Measurements from ENCODE around the gene PGM1. TPM values are rescaled to one million over a fixed set of nuclear protein-coding genes. Genes with fewer than 3 reads are reported as not detected.

PGM1 gene
- total and polyA plus RNA-seq, 2 experiments from 2014 or later: 118 to 128 TPM

DNA sequence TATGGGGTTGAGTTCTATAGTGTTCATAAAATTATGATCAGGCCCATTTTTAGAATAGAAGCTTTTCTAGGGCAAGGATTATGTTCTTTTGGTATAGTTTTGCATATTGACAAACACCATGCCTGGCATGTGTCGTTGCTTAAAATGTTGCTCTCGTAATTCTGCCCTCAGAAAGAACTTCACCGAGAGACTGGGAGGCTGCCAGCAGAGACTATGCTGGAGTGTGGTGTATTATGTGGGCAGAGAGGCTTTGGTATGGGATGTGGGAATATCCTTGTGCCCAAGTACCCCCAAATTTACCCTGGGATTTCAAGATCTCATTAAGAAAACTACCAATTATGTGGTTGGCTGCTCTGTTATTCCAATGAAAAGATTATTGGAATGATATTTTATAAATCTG is 27.9 kb downstream of the PGM1 start:
- peaks cover 36% of the 10 kb centered on the region for H3K4me1 ChIP-seq (ENCODE audit: insufficient read depth)
- H3K9ac ChIP-seq: no peak overlapping the region
- WGBS, 2 experiments (ENCODE audit: low coverage in 1 of 2, low lambda C conversion rate in 2 of 2, missing lambda C conversion rate in 2 of 2): 84 to 89% methylated on average over 3 of the region's 3 CpGs
- no peaks in the 10 kb centered on the region for H3K9me3 ChIP-seq (ENCODE audit: low read depth)
- no peak overlapping the region for H3K4me2 ChIP-seq (ENCODE audit: unreplicated experiment)
- H3K79me2 ChIP-seq (ENCODE audit: insufficient read depth): peaks cover 51% of the 10 kb centered on the region
- no peak overlapping the region for H3K4me3 ChIP-seq
- in situ Hi-C loops (cut with MboI): loop anchor here (10.0 to 25.0 kb wide), 2 partner anchors 514 to 616 kb away; no protein-coding TSS in a partner anchor
- peaks cover 35% of the 10 kb centered on the region; the same call in 1 of the 2 replicates for H3F3A ChIP-seq (ENCODE audit: insufficient read depth)
- DNase-seq: no peak
- TF ChIP-seq EZH2phosphoT487 (IDR thresholded peaks at IDR 0.05; ENCODE audit: insufficient read depth, low read depth): no peak
- TF ChIP-seq EZH2 (IDR thresholded peaks at IDR 0.05; ENCODE audit: insufficient read depth, poor library complexity, severe bottlenecking): no peak
- H3K27me3 ChIP-seq (replicated peaks; ENCODE audit: insufficient read depth): no peaks in the 10 kb centered on the region
- H3K36me3 ChIP-seq (ENCODE audit: low read depth): no peaks in the 10 kb centered on the region
- H3K27ac ChIP-seq: no peak overlapping the region
- no peaks in the 10 kb centered on the region for H4K20me1 ChIP-seq (ENCODE audit: insufficient read depth)
- H2AFZ ChIP-seq: no peak overlapping the region
- no peaks in the 10 kb centered on the region for H3K9me2 ChIP-seq (ENCODE audit: insufficient read depth)

DNA sequence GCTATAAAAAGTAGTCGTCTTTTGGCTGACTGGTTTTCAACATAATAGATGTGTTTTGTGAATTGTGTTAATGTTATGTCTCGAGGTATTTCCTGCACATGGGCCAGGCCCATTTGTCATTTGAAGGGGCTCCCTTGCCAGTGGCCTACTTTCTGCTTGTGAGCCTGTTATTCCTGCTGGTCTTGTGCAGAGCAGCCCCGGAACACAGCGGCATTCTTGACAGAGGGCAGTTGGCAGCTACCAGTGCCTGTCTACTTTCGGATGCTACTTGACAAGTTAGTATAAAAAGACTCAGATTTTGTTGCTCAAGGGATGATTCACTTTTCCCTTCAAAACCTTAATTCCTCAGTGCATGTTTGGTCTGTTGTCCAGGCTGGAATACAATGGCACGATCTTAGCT is 28.5 kb downstream of the PGM1 start:
- H3K9me2 ChIP-seq (ENCODE audit: insufficient read depth): no peaks in the 10 kb centered on the region
- in situ Hi-C loops (cut with MboI): loop anchor here (10.0 to 25.0 kb wide), 2 partner anchors 513 to 616 kb away; no protein-coding TSS in a partner anchor
- H3K27me3 ChIP-seq (replicated peaks; ENCODE audit: insufficient read depth): no peaks in the 10 kb centered on the region
- no peaks in the 10 kb centered on the region for H4K20me1 ChIP-seq (ENCODE audit: insufficient read depth)
- WGBS, 2 experiments (ENCODE audit: low coverage in 1 of 2, low lambda C conversion rate in 2 of 2, missing lambda C conversion rate in 2 of 2): 27 to 29% methylated on average over 6 of the region's 6 CpGs
- no peak overlapping the region for H3K9ac ChIP-seq
- no peaks in the 10 kb centered on the region for H3K9me3 ChIP-seq (ENCODE audit: low read depth)
- H3F3A ChIP-seq (ENCODE audit: insufficient read depth): peaks cover 35% of the 10 kb centered on the region; the same call in 1 of the 2 replicates
- TF ChIP-seq EZH2 (IDR thresholded peaks at IDR 0.05; ENCODE audit: insufficient read depth, poor library complexity, severe bottlenecking): no peak
- TF ChIP-seq EZH2phosphoT487 (IDR thresholded peaks at IDR 0.05; ENCODE audit: insufficient read depth, low read depth): no peak
- no peaks in the 10 kb centered on the region for H3K36me3 ChIP-seq (ENCODE audit: low read depth)
- H2AFZ ChIP-seq: no peak overlapping the region
- H3K4me1 ChIP-seq (ENCODE audit: insufficient read depth): peaks cover 38% of the 10 kb centered on the region
- H3K4me3 ChIP-seq: no peak overlapping the region
- peaks cover 51% of the 10 kb centered on the region for H3K79me2 ChIP-seq (ENCODE audit: insufficient read depth)
- H3K4me2 ChIP-seq (ENCODE audit: unreplicated experiment): no peak overlapping the region
- DNase-seq: peak; percentile 65
- peak overlapping the region; percentile 48 for H3K27ac ChIP-seq

DNA sequence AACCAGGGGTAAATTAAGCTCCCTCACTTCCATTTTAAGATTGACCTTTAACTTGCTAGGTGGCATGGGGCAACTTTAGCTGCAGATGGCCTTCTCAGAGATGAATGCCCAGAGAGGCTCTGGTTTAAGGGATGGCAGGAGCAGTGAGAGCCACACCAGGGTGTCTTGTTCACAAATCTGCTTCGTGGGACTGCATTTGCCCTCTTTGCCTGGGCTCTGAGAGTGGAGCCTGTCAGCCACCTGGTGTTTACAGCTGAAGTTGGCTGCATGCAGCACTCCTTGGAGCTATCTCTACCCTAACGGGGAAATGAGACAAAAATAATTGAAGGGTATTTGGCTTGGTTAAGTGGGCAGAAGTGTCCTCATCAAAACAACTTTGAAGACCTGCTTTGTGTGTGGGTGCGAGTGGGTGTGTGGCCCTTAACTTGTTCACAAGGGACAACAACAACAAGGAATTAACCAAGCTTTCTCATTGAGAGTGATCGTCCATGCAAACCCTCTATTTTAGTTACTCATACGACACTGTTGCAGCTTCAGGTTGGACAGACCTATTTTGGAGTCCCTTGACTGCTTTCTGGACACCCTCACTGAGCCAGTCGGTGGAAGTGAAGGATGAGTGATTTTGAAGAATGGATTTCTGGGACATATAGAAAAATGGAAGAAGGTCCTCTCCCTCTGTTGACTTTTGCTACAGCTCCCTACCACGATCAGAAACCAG is 29.8 kb downstream of the PGM1 start:
- TF ChIP-seq EZH2 (IDR thresholded peaks at IDR 0.05; ENCODE audit: insufficient read depth, poor library complexity, severe bottlenecking) (no peak), EZH2phosphoT487 (IDR thresholded peaks at IDR 0.05; ENCODE audit: insufficient read depth, low read depth) (no peak)
- Histone ChIP-seq H3K4me3 (no peak overlapping the region), H3K9ac (no peak overlapping the region), H3K27ac (no peak overlapping the region), H3K9me3 (ENCODE audit: low read depth) (no peaks in the 10 kb centered on the region), H3K4me2 (ENCODE audit: unreplicated experiment) (no peak overlapping the region), H3K9me2 (ENCODE audit: insufficient read depth) (no peaks in the 10 kb centered on the region), H2AFZ (no peak overlapping the region), H4K20me1 (ENCODE audit: insufficient read depth) (no peaks in the 10 kb centered on the region), H3F3A (ENCODE audit: insufficient read depth) (peaks cover 31% of the 10 kb centered on the region; the same call in 1 of the 2 replicates), H3K27me3 (replicated peaks; ENCODE audit: insufficient read depth) (no peaks in the 10 kb centered on the region), H3K4me1 (ENCODE audit: insufficient read depth) (peaks cover 31% of the 10 kb centered on the region), H3K36me3 (ENCODE audit: low read depth) (no peaks in the 10 kb centered on the region), H3K79me2 (ENCODE audit: insufficient read depth) (peaks cover 57% of the 10 kb centered on the region)
- DNase-seq: no peak
- 91 to 93% methylated on average over 7 of the region's 7 CpGs for WGBS, 2 experiments (ENCODE audit: low coverage in 1 of 2, low lambda C conversion rate in 2 of 2, missing lambda C conversion rate in 2 of 2)
- in situ Hi-C loops (cut with MboI): loop anchor here (10.0 to 25.0 kb wide), 2 partner anchors 512 to 614 kb away; no protein-coding TSS in a partner anchor

DNA sequence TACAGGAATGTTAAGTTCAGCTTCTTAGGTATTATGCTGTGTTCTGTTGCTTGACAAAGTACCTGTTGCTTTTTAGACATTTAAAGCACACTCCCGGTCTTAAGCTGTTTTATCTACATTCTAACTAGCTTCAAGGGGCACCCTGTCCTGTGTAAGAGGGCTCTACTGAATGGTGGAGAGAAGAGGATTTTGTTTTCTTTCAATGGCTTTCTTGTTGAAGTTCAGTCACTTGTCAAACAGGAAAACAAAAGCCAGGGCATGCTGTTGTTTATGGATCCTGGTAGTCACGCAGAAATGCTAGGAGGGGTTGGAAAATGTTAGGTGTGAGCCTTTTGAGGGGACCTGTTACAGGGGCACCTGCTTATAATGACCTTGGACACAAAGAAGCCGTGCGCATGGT is 30.7 kb downstream of the PGM1 start:
- H4K20me1 ChIP-seq (ENCODE audit: insufficient read depth): no peaks in the 10 kb centered on the region
- no peak overlapping the region for H3K4me2 ChIP-seq (ENCODE audit: unreplicated experiment)
- peaks cover 31% of the 10 kb centered on the region; the same call in 1 of the 2 replicates for H3F3A ChIP-seq (ENCODE audit: insufficient read depth)
- in situ Hi-C loops (cut with MboI): loop anchor here (10.0 to 25.0 kb wide), 2 partner anchors 511 to 613 kb away; no protein-coding TSS in a partner anchor
- H3K9me2 ChIP-seq (ENCODE audit: insufficient read depth): no peaks in the 10 kb centered on the region
- no peaks in the 10 kb centered on the region for H3K36me3 ChIP-seq (ENCODE audit: low read depth)
- no peak overlapping the region for H3K27ac ChIP-seq
- H3K9ac ChIP-seq: no peak overlapping the region
- 95 to 98% methylated on average over 4 of the region's 4 CpGs for WGBS, 2 experiments (ENCODE audit: low coverage in 1 of 2, low lambda C conversion rate in 2 of 2, missing lambda C conversion rate in 2 of 2)
- peaks cover 62% of the 10 kb centered on the region for H3K79me2 ChIP-seq (ENCODE audit: insufficient read depth)
- no peak overlapping the region for H2AFZ ChIP-seq
- H3K9me3 ChIP-seq (ENCODE audit: low read depth): no peaks in the 10 kb centered on the region
- no peaks in the 10 kb centered on the region for H3K27me3 ChIP-seq (replicated peaks; ENCODE audit: insufficient read depth)
- DNase-seq: no peak
- TF ChIP-seq EZH2 (IDR thresholded peaks at IDR 0.05; ENCODE audit: insufficient read depth, poor library complexity, severe bottlenecking) (no peak), EZH2phosphoT487 (IDR thresholded peaks at IDR 0.05; ENCODE audit: insufficient read depth, low read depth) (no peak)
- H3K4me3 ChIP-seq: no peak overlapping the region
- H3K4me1 ChIP-seq (ENCODE audit: insufficient read depth): peaks cover 30% of the 10 kb centered on the region
